CD14-positive monocyte (primary cell): ENCODE data around the gene MYO7B. TPM values are rescaled to one million over a fixed set of nuclear protein-coding genes. Genes with fewer than 3 reads are reported as not detected.

Experiments
- DNase-seq, 3 donors: peaks; one replicate each; pipeline ENCODE4 v3.0.0-alpha.2; 2011 to 2022
- H2AFZ ChIP-seq: 2 replicates; pipeline ENCODE4 v1.6.0; 2012; ENCODE audit warnings: mild to moderate bottlenecking, low read depth, low read length, inconsistent platforms; ENCODE audit not compliant: insufficient read depth, poor library complexity, severe bottlenecking
- H3K27ac ChIP-seq, 2 donors: 1 replicate in 1 of 2; 2 replicates in 1 of 2; pipeline ENCODE4 v1.5.1; 2012 to 2013; ENCODE audit warnings: low read length in 2 of 2, control low read depth in 1 of 2, inconsistent platforms in 1 of 2, low read depth in 1 of 2, mild to moderate bottlenecking in 1 of 2
- H3K27me3 ChIP-seq, 2 donors: one replicate each; pipeline versions ENCODE4 v1.6.0 to v1.6.1; 2011 to 2013; ENCODE audit warnings: low read length in 2 of 2; ENCODE audit not compliant: control insufficient read depth in 2 of 2, insufficient read depth in 2 of 2
- H3K36me3 ChIP-seq, 2 donors: replicated peaks in 1 of 2; 1 replicate in 1 of 2; 2 replicates in 1 of 2; pipeline versions ENCODE4 v1.5.1 to v1.6.1; 2012 to 2013; ENCODE audit warnings: low read length in 2 of 2, control low read depth in 1 of 2, inconsistent platforms in 1 of 2, mild to moderate bottlenecking in 1 of 2; ENCODE audit not compliant: insufficient read depth in 2 of 2, control insufficient read depth in 1 of 2
- H3K4me1 ChIP-seq, 2 donors: 1 replicate in 1 of 2; 2 replicates in 1 of 2; pipeline versions ENCODE4 v1.5.1 to v1.6.1; 2012 to 2013; ENCODE audit warnings: low read length in 2 of 2, control low read depth in 1 of 2, inconsistent platforms in 1 of 2, mild to moderate bottlenecking in 1 of 2, moderate library complexity in 1 of 2; ENCODE audit not compliant: insufficient read depth in 2 of 2, control insufficient read depth in 1 of 2
- H3K4me2 ChIP-seq: replicated peaks from 2 replicates; pipeline ENCODE3; 2012; ENCODE audit warnings: low read length, moderate library complexity, mild to moderate bottlenecking; ENCODE audit not compliant: poor library complexity, severe bottlenecking; ENCODE audit errors: extremely low read depth
- H3K4me3 ChIP-seq, 3 experiments: fragments of 200-600 bp in 1 of 3; sonication (generic) in 1 of 3; replicated peaks in 1 of 3; 1 replicate in 2 of 3; 2 replicates in 1 of 3; pipeline ENCODE4 v1.5.1; 2011 to 2013; ENCODE audit warnings: low read length in 3 of 3, mild to moderate bottlenecking in 3 of 3, control low read depth in 2 of 3, low read depth in 2 of 3, inconsistent platforms in 1 of 3, moderate library complexity in 1 of 3
- H3K79me2 ChIP-seq: 2 replicates; pipeline ENCODE4 v1.6.0; 2012; ENCODE audit warnings: mild to moderate bottlenecking, control low read depth, inconsistent platforms, low read length, moderate library complexity; ENCODE audit not compliant: insufficient read depth
- H3K9ac ChIP-seq: 2 replicates; pipeline ENCODE4 v1.6.0; 2017; ENCODE audit warnings: low read length, mild to moderate bottlenecking; ENCODE audit not compliant: insufficient read depth, poor library complexity, severe bottlenecking
- H3K9me3 ChIP-seq, 2 donors: replicated peaks in 1 of 2; 1 replicate in 1 of 2; 2 replicates in 1 of 2; pipeline versions ENCODE4 v1.5.1 to v1.6.1; 2012 to 2013; ENCODE audit warnings: low read length in 2 of 2, control low read depth in 1 of 2; ENCODE audit not compliant: control insufficient read depth in 1 of 2, insufficient read depth in 1 of 2
- H4K20me1 ChIP-seq: 2 replicates; pipeline ENCODE4 v1.6.0; 2012; ENCODE audit warnings: mild to moderate bottlenecking, low read length, control low read depth, moderate library complexity; ENCODE audit not compliant: insufficient read depth
- H3K27ac Mint-ChIP-seq, 7 donors: one replicate each; pipeline ENCODE4 v1.8.0; 2020; ENCODE audit warnings: mild to moderate bottlenecking in 7 of 7, mixed read lengths in 7 of 7, moderate library complexity in 6 of 7, inconsistent platforms in 2 of 7
- H3K27me3 Mint-ChIP-seq, 3 donors: one replicate each; pipeline ENCODE4 v1.8.0; 2021 to 2022; ENCODE audit warnings: low read depth in 3 of 3, mild to moderate bottlenecking in 3 of 3, mixed read lengths in 3 of 3, moderate library complexity in 3 of 3, inconsistent platforms in 1 of 3
- H3K36me3 Mint-ChIP-seq, 2 donors: one replicate each; pipeline ENCODE4 v1.8.0; 2020; ENCODE audit warnings: mixed read lengths in 2 of 2, inconsistent platforms in 1 of 2, mild to moderate bottlenecking in 1 of 2
- H3K4me1 Mint-ChIP-seq: one replicate; pipeline ENCODE4 v1.8.0; 2020; ENCODE audit warnings: mild to moderate bottlenecking, mixed read lengths
- H3K4me3 Mint-ChIP-seq, 2 donors: one replicate each; pipeline ENCODE4 v1.8.0; 2020; ENCODE audit warnings: mild to moderate bottlenecking in 2 of 2, mixed read lengths in 2 of 2, moderate library complexity in 1 of 2
- H3K9me3 Mint-ChIP-seq, 7 donors: one replicate each; pipeline ENCODE4 v1.8.0; 2020 to 2022; ENCODE audit warnings: mixed read lengths in 7 of 7, mild to moderate bottlenecking in 6 of 7, moderate library complexity in 6 of 7, inconsistent platforms in 2 of 7
- WGBS: methylation state at CpG from one replicate; pipeline ENCODE4 v1.1.5; 2013; ENCODE audit warnings: missing lambda C conversion rate; ENCODE audit not compliant: insufficient coverage; 5-methylcytosine and 5-hydroxymethylcytosine counted together
- intact Hi-C, 2 donors: fragments of 100-400 bp; cut with micrococcal nuclease; formaldehyde crosslinking; loops; one replicate each; pipeline versions ENCODE4 v1.15.0 to v1.15.1; 2023
- polyA plus RNA-seq, 3 donors: library from polyadenylated mRNA; depleted of rRNA in 1 of 3; unstranded in 2 of 3; stranded (reverse) in 1 of 3; fragments of 300-500 nt in 2 of 3; fragments of >200 nt in 1 of 3; fragmentation: Illumina TruSeq in 2 of 3; gene quantifications; 1 replicate in 2 of 3; 2 replicates in 1 of 3; pipeline ENCODE4 v1.2.3, GENCODE V29; 2012 to 2021
- TF ChIP-seq, protein P1 (sequence below): fragments of 200-600 bp; IDR thresholded peaks from one replicate; pipeline ENCODE4 v1.8.0; 2022; ENCODE audit warnings: antibody characterized with exemption, mild to moderate bottlenecking

MYO7B gene
- polyA plus RNA-seq, 3 donors: 7.3 to 9.8 (median 9.0) TPM

DNA sequence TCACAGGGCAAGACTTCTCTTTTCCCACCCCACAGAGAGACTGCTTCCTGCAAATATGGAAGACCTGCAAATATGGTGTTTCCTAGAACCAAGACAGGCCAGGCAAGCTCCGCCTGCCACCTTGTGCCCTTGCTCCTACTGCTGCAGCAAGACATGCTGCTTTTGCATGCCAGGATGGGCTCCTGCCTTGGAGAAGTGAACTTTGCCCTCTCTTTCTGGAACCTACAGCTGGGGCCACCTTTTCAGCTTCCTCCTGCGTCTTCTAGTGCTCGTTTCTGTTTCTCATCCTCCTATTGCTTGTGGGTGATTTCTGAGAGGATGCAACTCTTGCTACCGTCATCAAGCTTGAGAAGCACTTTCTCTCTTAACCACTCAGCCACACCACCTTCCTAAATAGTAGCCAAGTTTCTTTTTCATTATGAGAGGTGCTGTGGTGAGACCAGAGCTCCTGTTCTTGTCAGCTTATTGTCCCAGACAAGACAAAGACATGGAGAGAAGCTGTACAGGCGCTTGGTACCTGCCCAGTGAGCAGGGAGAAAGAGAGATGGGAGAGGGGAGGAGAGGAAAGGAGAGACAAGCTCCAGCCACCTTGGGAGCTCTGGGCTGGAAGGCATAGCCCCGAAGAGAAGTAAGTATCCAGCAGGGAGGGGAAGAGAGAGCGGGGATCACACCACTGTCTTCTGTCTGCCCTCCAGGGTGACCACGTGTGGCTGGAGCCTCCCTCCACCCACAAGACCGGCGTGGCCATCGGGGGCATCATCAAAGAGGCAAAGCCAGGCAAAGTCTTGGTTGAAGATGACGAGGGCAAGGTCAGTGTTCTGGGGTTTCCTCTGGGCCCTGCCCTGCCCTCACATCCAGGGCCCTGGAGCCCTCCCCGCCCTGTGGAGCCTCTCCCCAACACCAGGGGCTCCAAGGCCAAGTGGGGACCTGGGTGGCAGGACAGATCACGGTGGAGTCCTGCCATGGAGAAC lies 28.3 kb downstream of the MYO7B start:
- H4K20me1 ChIP-seq: no peaks in the 10 kb centered on the region
- H3K4me3 ChIP-seq: peak overlapping the region in 1 of 3 experiments; percentile 31
- no peaks in the 10 kb centered on the region for H3K36me3 Mint-ChIP-seq
- DNase-seq: peak; percentile 32 to 69 (median 39)
- H3K27me3 ChIP-seq: no peaks in the 10 kb centered on the region
- H3K27ac ChIP-seq: peak overlapping the region; percentile 62 to 75
- no peaks in the 10 kb centered on the region for H3K36me3 ChIP-seq
- no peaks in the 10 kb centered on the region for H3K79me2 ChIP-seq
- TF ChIP-seq, protein P1, sequence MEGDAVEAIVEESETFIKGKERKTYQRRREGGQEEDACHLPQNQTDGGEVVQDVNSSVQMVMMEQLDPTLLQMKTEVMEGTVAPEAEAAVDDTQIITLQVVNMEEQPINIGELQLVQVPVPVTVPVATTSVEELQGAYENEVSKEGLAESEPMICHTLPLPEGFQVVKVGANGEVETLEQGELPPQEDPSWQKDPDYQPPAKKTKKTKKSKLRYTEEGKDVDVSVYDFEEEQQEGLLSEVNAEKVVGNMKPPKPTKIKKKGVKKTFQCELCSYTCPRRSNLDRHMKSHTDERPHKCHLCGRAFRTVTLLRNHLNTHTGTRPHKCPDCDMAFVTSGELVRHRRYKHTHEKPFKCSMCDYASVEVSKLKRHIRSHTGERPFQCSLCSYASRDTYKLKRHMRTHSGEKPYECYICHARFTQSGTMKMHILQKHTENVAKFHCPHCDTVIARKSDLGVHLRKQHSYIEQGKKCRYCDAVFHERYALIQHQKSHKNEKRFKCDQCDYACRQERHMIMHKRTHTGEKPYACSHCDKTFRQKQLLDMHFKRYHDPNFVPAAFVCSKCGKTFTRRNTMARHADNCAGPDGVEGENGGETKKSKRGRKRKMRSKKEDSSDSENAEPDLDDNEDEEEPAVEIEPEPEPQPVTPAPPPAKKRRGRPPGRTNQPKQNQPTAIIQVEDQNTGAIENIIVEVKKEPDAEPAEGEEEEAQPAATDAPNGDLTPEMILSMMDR: no peak
- H3K27ac Mint-ChIP-seq: peak overlapping the region; percentile 84 to 97 (median 91)
- peak overlapping the region; percentile 55 for H2AFZ ChIP-seq
- H3K27me3 Mint-ChIP-seq: peaks cover 0 to 5% (median 1%) of the 10 kb centered on the region in 3 donors
- H3K4me1 ChIP-seq: peaks cover 37 to 44% of the 10 kb centered on the region in 2 donors
- H3K4me3 Mint-ChIP-seq: peak overlapping the region; percentile 25 to 81
- peaks cover 0 to 4% of the 10 kb centered on the region in 2 donors for H3K9me3 ChIP-seq
- peaks cover 0 to 9% (median 3%) of the 10 kb centered on the region in 7 donors for H3K9me3 Mint-ChIP-seq
- 90% methylated on average over 2 of the region's 14 CpGs for WGBS
- peak overlapping the region; percentile 25 for H3K9ac ChIP-seq
- peak overlapping the region; percentile 32 for H3K4me2 ChIP-seq
- intact Hi-C loops: no loop called here
- peaks cover 51% of the 10 kb centered on the region for H3K4me1 Mint-ChIP-seq

DNA sequence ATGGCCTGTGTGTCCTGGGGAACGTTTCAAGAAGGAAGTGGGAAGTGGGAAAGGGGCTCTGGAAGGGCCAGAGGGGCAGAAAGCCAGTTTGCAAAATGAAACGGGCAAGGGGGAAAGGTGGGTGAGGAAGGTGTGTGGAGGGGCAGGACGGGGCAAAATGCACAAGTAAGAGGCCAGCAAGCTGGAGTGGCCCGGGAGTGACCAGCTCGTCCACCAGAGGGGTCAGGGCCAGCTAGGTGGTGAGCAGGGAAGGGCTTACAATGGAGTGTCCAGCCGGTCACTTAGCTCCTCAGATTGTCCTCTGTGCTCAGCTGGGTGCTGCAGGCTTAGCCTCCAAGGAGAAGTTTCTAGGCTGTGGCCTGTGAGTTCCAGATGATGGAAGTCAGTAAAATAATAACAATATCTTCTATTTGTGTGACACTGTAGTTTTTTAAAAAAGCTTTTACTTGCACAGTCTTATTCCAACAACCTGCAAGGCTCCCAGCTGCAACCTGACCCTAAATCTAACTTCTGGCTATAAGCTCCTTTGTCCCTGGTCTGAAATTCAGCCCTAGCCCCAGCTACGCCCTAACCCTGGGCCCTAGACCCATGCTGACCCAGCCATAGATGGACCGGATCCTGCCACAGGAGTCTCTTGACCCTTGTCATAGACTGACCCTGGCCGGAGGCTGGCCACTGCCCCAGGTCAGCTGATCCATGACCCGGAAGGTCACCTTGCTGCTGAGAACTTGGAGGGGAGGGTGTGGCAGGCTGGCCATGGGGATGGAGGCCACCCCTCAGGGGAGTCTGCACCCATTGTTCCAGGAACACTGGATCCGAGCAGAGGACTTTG lies 29.2 kb downstream of the MYO7B start:
- peak overlapping the region; percentile 35 to 97 (median 84) for H3K27ac Mint-ChIP-seq
- Histone ChIP-seq H3K4me3 (no peak overlapping the region), H3K36me3 (no peaks in the 10 kb centered on the region), H3K4me2 (no peak overlapping the region), H3K79me2 (no peaks in the 10 kb centered on the region), H3K27ac (peak overlapping the region; percentile 62 to 75), H3K4me1 (peaks cover 37 to 44% of the 10 kb centered on the region in 2 donors), H3K27me3 (no peaks in the 10 kb centered on the region), H4K20me1 (no peaks in the 10 kb centered on the region), H3K9ac (peak overlapping the region; percentile 25), H2AFZ (peak overlapping the region; percentile 55), H3K9me3 (peaks cover 0 to 4% of the 10 kb centered on the region in 2 donors)
- TF ChIP-seq, protein P1: no peak
- H3K4me1 Mint-ChIP-seq: peaks cover 51% of the 10 kb centered on the region
- WGBS: 82% methylated on average over 11 of the region's 11 CpGs
- intact Hi-C loops: no loop called here
- H3K4me3 Mint-ChIP-seq: peak overlapping the region in 1 of 2 donors; percentile 81
- DNase-seq: no peak
- H3K9me3 Mint-ChIP-seq: peaks cover 0 to 9% (median 3%) of the 10 kb centered on the region in 7 donors
- no peaks in the 10 kb centered on the region for H3K36me3 Mint-ChIP-seq
- H3K27me3 Mint-ChIP-seq: peaks cover 0 to 2% (median 1%) of the 10 kb centered on the region in 3 donors
